GM13976 (cell line): ENCODE data around the gene FADS1.

Experiments
- DNase-seq: peaks from one replicate; pipeline ENCODE4 v3.0.0; 2012; ENCODE audit warnings: low spot score
- in situ Hi-C: fragments of 300-500 bp; cut with MboI; formaldehyde crosslinking; loops from one replicate; pipeline ENCODE4 v1.12.0; 2022; ENCODE audit warnings: low sequenced_read_pairs, mixed read lengths, inconsistent platforms; ENCODE audit not compliant: unreplicated experiment
- TF ChIP-seq, protein P1 (sequence below): IDR thresholded peaks from 2 replicates; pipeline ENCODE4 v1.5.1; 2012; ENCODE audit warnings: borderline replicate concordance, mild to moderate bottlenecking; ENCODE audit not compliant: insufficient read depth; ENCODE audit errors: extremely low read depth, missing control alignments, control extremely low read depth

The FADS1 gene

DNA sequence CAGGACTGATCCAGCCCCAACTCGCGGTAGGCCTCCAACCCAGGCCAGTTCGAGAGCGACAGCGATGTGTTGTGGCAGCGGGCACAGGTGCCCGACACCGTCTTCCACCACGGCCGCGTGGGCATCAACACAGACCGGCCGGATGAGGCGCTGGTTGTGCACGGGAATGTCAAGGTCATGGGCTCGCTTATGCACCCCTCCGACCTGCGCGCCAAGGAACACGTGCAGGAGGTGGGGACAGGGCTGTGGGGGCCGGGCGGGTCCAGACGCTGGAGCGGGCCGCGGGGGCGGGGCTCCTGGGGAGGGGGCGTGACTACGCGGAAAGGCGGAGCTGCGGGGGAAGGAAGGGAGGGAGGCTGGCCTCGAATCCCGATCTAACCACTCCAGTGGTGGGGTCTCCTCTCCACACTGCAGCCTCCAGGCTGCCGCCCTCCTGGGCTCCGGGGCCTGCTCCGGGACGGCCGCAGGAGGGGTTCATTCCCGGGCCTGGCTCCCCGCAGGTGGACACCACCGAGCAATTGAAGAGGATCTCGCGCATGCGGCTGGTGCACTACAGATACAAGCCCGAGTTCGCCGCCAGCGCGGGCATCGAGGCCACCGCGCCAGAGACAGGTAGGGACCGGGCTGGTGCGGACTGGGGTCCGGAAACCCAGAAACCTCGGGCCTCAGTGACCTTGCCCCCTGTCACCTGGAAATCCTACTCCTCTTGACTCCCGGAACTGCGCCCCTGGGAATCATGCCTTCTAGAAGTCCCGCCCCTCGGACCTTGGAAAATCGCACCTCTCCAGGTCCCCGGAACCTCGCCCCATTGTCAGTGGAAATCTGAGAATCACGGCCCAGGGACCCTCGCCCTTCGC, 39.3 kb downstream of the FADS1 start:
- DNase-seq = peak; percentile 78
- in situ Hi-C loops = no loop called here
- TF ChIP-seq, protein P1, sequence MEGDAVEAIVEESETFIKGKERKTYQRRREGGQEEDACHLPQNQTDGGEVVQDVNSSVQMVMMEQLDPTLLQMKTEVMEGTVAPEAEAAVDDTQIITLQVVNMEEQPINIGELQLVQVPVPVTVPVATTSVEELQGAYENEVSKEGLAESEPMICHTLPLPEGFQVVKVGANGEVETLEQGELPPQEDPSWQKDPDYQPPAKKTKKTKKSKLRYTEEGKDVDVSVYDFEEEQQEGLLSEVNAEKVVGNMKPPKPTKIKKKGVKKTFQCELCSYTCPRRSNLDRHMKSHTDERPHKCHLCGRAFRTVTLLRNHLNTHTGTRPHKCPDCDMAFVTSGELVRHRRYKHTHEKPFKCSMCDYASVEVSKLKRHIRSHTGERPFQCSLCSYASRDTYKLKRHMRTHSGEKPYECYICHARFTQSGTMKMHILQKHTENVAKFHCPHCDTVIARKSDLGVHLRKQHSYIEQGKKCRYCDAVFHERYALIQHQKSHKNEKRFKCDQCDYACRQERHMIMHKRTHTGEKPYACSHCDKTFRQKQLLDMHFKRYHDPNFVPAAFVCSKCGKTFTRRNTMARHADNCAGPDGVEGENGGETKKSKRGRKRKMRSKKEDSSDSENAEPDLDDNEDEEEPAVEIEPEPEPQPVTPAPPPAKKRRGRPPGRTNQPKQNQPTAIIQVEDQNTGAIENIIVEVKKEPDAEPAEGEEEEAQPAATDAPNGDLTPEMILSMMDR = no peak

DNA sequence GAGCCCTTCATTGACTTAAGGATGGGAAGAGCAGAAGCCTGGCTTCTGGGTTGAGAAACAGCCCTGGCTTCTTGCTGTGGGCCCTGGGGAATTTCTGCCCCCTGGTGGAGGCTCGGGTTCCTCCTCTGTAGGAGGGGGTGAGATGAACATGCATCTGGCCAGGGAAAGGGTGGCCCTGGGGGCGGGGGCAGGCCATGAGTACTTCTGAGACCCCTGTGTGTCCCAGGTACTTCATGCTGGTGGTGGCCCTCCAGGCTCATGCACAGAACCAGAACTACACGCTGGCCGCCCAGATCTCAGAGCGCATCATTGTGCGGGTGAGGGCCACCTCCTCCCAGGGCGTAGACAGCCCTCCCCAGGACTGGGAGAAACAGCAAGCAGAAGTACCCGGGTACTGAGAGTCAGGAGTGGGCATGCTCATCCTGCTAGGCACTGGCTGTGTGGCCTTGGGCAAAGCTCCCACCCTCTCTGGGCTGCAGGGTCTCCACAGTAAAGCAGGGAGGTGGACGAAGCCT, 40.2 kb downstream of the FADS1 start:
- in situ Hi-C loops = no loop called here
- DNase-seq = peak; percentile 93
- TF ChIP-seq, protein P1 = peak; percentile 61

DNA sequence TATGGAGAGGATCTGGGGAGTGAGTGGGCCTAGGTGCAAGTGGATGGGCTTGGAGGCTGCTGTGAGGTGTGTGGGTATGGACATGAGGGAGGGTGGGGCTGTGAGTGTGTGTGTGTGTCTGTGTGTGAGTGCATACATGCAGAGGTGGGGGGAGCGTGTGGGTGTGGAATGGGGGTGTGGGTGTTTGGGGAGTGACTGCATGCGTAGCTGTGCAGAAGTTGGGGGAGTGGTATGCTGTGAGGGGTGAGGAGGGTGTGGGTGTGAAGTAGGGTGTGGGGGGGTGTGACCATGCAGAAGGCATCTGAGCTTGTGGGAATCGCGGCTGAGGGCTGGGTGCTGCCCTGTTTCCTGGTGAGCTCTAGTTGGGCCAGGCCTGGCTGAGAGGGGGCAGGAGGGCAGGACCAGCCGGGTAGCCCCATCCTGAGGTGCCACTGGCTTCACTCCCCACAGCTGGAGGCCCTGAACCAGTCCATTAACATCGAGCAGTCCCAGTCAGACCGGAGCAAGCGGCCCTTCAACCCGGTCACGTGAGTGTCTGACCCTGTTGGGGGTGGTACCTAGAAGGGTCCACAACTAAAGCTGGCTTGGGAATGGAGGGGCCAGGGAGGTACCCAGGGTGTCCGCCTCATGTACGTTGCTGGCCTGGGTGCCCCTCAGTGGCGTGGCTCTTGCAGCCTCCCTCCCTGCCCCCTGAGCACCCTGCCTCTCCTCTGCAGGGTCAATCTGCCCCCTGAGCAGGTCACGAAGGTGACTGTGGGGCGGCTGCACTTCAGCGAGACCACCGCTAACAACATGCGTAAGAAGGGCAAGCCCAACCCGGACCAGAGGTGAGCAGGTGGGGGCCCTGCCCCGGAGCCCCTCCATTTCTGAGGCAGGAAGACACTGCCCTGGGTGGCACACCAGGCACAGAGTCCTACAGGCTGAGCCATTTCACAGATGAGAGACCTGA, 40.9 kb downstream of the FADS1 start:
- DNase-seq = no peak
- TF ChIP-seq, protein P1 = no peak
- in situ Hi-C loops = no loop called here

DNA sequence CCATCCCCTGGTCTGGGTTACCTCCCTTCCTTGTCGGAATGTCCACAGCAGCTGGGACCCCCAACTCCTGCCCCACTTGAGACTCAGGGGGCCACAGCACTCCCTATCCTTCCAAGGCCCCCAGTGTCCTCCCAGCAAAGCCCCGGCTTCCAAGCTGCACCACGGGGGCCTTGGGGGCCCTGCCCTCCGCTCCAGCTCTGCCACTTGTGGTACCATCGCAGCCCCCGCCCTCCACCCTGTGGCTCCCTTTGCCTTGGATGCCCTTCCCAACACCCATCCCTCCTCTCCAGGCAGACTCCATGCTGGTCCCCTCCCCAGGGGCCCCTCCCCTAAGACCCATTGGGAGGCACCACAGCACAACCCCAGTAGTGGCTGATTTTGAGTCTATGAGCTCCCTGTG, 41.7 kb downstream of the FADS1 start:
- TF ChIP-seq, protein P1 = no peak
- DNase-seq = no peak
- in situ Hi-C loops = no loop called here

- in situ Hi-C loops = no loop called here
- TF ChIP-seq, protein P1 = no peak
- no peak for DNase-seq
These were observed 42.4 kb downstream of the FADS1 start for GRCh38 chr11:61774411-61774810.

DNA sequence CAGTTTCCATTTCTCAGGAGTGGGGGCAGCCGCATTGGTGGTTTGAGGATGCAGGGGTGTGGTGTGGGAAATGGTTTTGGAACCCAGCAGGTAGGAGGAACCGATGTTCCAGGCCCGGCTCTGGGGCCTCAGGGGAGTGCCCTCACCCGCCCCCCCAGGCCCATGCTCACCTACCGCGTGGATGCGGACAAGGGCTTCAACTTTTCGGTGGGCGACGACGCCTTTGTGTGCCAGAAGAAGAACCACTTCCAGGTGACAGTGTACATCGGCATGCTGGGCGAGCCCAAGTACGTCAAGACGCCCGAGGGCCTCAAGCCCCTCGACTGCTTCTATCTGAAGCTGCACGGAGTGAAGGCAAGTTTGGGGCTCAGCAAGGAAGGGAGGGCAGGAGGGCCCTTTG, 43.0 kb downstream of the FADS1 start:
- in situ Hi-C loops = no loop called here
- TF ChIP-seq, protein P1 = no peak
- no peak for DNase-seq
